Lower lobe of right lung (tissue), 2 donors: ENCODE measurements around the gene GOLT1A. TPM values are rescaled to one million over a fixed set of nuclear protein-coding genes. Genes with fewer than 3 reads are reported as not detected.

Source experiments
- ATAC-seq, 2 donors: fragments of 200-7000 bp; cut with Tn5 transposase; one replicate each; pipeline ENCODE4 v1.9.1; 2020 to 2022; ENCODE audit warnings: mild to moderate bottlenecking in 2 of 2, moderate library complexity in 2 of 2
- DNase-seq: peaks from one replicate; pipeline ENCODE4 v3.0.0-alpha.2; 2020
- H3K27ac ChIP-seq: fragments of 200-600 bp; one replicate; pipeline ENCODE4 v1.8.0; 2022
- H3K27me3 ChIP-seq: fragments of 200-600 bp; one replicate; pipeline ENCODE4 v1.8.0; 2022; ENCODE audit warnings: low read depth
- H3K36me3 ChIP-seq: fragments of 200-600 bp; one replicate; pipeline ENCODE4 v1.8.0; 2022; ENCODE audit warnings: mild to moderate bottlenecking
- H3K4me1 ChIP-seq: fragments of 200-600 bp; one replicate; pipeline ENCODE4 v1.8.0; 2022
- H3K4me3 ChIP-seq: fragments of 200-600 bp; one replicate; pipeline ENCODE4 v1.8.0; 2022; ENCODE audit warnings: mild to moderate bottlenecking
- H3K9me3 ChIP-seq: fragments of 200-600 bp; one replicate; pipeline ENCODE4 v1.8.0; 2022
- CTCF ChIP-seq: fragments of 200-600 bp; IDR thresholded peaks from one replicate; pipeline ENCODE4 v1.8.0; 2022; ENCODE audit warnings: antibody characterized with exemption, mild to moderate bottlenecking
- intact Hi-C: fragments of 100-400 bp; cut with DNase I; formaldehyde crosslinking; loops from one replicate; pipeline ENCODE4 v1.11.0; 2022
- total RNA-seq: library from RNA; stranded (reverse); fragmentation: NEBNext Ultra II Directional; extraction: Animal tissue kit (Norgen Biotek cat#: 25700); gene quantifications from one replicate; pipeline ENCODE4 v1.2.1, GENCODE V29; 2021
- donor health status: DM: no; HTN: yes; CAD: no; lungs with severe emphysema.

Gene GOLT1A
- total RNA-seq, 1 donor from 2014 or later: 11.9 TPM

GRCh38 chr1:204257446-204257845 is 43.7 kb upstream of the GOLT1A start:
- no peaks in the 10 kb centered on the region for H3K36me3 ChIP-seq
- H3K4me1 ChIP-seq: peaks cover 6% of the 10 kb centered on the region
- no peak for TF ChIP-seq CTCF
- no peaks in the 10 kb centered on the region for H3K9me3 ChIP-seq
- ATAC-seq (no peak), DNase-seq (no peak)
- H3K27ac ChIP-seq: no peak overlapping the region
- H3K4me3 ChIP-seq: no peak overlapping the region
- no peaks in the 10 kb centered on the region for H3K27me3 ChIP-seq
- intact Hi-C loops: no loop called here

- Histone ChIP-seq H3K27ac (no peak overlapping the region), H3K36me3 (no peaks in the 10 kb centered on the region), H3K27me3 (no peaks in the 10 kb centered on the region), H3K4me3 (no peak overlapping the region), H3K9me3 (no peaks in the 10 kb centered on the region), H3K4me1 (peaks cover 6% of the 10 kb centered on the region)
- DNase-seq (no peak), ATAC-seq (no peak)
- no peak for TF ChIP-seq CTCF
- intact Hi-C loops: no loop called here
Observed at GRCh38 chr1:204256531-204256930, 42.7 kb upstream of the GOLT1A start.

- no peak for TF ChIP-seq CTCF
- Histone ChIP-seq H3K27ac (no peak overlapping the region), H3K4me3 (no peak overlapping the region), H3K36me3 (no peaks in the 10 kb centered on the region), H3K9me3 (no peaks in the 10 kb centered on the region), H3K27me3 (no peaks in the 10 kb centered on the region), H3K4me1 (peaks cover 6% of the 10 kb centered on the region)
- no peak for DNase-seq
- no peak for ATAC-seq
- intact Hi-C loops: no loop called here
Observed at GRCh38 chr1:204255966-204256365, 42.2 kb upstream of the GOLT1A start.

- Histone ChIP-seq H3K4me1 (peaks cover 6% of the 10 kb centered on the region), H3K27ac (no peak overlapping the region), H3K4me3 (no peak overlapping the region), H3K36me3 (no peaks in the 10 kb centered on the region), H3K9me3 (no peaks in the 10 kb centered on the region), H3K27me3 (no peaks in the 10 kb centered on the region)
- intact Hi-C loops: no loop called here
- ATAC-seq: no peak
- no peak for TF ChIP-seq CTCF
- DNase-seq: no peak
Observed at GRCh38 chr1:204255225-204255624, 41.4 kb upstream of the GOLT1A start.

- H3K27me3 ChIP-seq: no peaks in the 10 kb centered on the region
- DNase-seq (no peak), ATAC-seq (peak; percentile 60 to 64)
- H3K27ac ChIP-seq: no peak overlapping the region
- no peak for TF ChIP-seq CTCF
- intact Hi-C loops: no loop called here
- no peak overlapping the region for H3K4me3 ChIP-seq
- peaks cover 6% of the 10 kb centered on the region for H3K4me1 ChIP-seq
- no peaks in the 10 kb centered on the region for H3K36me3 ChIP-seq
- H3K9me3 ChIP-seq: no peaks in the 10 kb centered on the region
Observed at GRCh38 chr1:204254031-204254661, 40.4 kb upstream of the GOLT1A start.
